ENCODE results near the gene DDN. TPM values are rescaled to one million over a fixed set of nuclear protein-coding genes. Genes with fewer than 3 reads are reported as not detected.

Gene DDN
- total and polyA plus RNA-seq, 9 of the 15 experiments (the other 6 are each of a cell fraction or from before 2014, with no cell fraction given): 0.03 to 3.6 (median 1.6) TPM

DNA sequence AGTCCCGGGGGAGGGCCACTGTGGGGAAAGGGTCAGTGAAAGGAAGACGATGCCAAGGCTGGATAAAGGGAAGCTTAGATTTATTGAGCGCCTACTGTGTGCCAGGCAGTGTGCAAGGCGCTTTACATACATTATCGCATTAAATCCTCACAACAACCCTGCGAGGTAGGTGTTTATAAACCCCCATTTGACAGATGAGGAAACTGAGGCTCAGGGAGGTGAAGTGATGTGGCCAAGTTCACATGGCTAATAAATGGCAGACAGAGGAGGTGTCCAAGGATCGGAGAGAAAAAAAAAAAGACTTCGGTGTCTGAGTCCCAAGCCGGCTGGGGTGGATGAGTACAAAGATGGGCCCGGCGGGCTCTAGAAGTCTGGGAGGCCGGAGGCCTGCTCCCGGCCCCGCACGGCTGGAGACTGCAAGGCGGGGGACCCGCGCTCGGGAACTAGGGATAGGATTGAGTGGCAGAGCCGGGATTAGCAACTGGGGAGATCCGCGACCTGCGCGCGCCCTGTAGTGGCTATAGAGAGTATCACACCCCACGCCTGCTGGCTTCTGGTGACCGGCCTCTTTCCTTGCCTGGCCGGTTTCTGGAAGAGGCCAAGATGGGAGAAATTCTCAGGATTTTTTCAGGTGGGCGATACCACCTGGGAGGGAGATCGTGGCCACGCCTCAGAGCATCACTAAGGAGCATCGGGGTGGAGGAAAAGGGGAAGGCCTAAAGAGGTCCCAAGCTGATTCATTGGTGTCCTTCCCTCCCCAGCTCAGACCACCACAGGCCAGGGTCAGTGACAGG lies 3.9 kb downstream of the DDN start:
- no TSS peak for BruUV-seq (replicated peaks)
- 12% methylated on average over 29 of the region's 32 CpGs for WGBS (ENCODE audit: insufficient coverage, low coverage, missing lambda C conversion rate)
- no peaks in the 10 kb centered on the region for H3K9me3 ChIP-seq (replicated peaks; ENCODE audit: control insufficient read depth, insufficient read depth, low read depth, low read length)
- ChIA-PET CTCF (ENCODE audit: low intra/inter-chr PET ratio) (interaction anchor here (0.5 to 2.3 kb wide), 7 partner anchors 17 to 239 kb away, joined by 3 to 11 read pairs (median 4); partner anchors contain the start of gene WNT1), POLR2A (interaction anchor here (1.5 to 1.7 kb wide), 2 partner anchors 19 to 24 kb away, joined by 6 read pairs; no protein-coding TSS in a partner anchor)
- in situ Hi-C loops (cut with MboI): no loop called here
- peak overlapping the region; percentile 27; the same call in 1 of the 2 replicates for H2AFZ ChIP-seq (ENCODE audit: low read depth, low read length)
- H3K4me1 ChIP-seq (replicated peaks in 1 of 2; ENCODE audit: control insufficient read depth in 2 of 2, insufficient read depth in 2 of 2, low read length in 2 of 2): peaks cover 12 to 49% of the 10 kb centered on the region in 2 experiments
- no peaks in the 10 kb centered on the region for H3K9me1 ChIP-seq (ENCODE audit: control insufficient read depth, insufficient read depth, low read length)
- H3K4me3 ChIP-seq: no peak overlapping the region
- DNase-seq (ENCODE audit: extremely low read depth in 1 of 4, low spot score in 3 of 4) (peak; percentile 84 to 90 (median 88)), ATAC-seq (peak; percentile 80), FAIRE-seq (peak; percentile 93)
- no peak overlapping the region for H3K4me2 ChIP-seq (ENCODE audit: insufficient read depth, low read length)
- 0 out of 5 replicates have a peak, but pooled peaks cover 0 to 5% of the 10 kb centered on the region in 2 experiments for H3K27me3 ChIP-seq (ENCODE audit: control insufficient read depth in 2 of 2, insufficient read depth in 2 of 2, low read length in 2 of 2)
- intact Hi-C loops (cut with micrococcal nuclease): loop anchor here (1.0 to 10.0 kb wide), 3 partner anchors 58 to 240 kb away; partner anchors contain the start of gene DDX23
- peak overlapping the region in 1 of 2 experiments; percentile 69; a peak in 1 of 4 replicates for H3K9ac ChIP-seq (ENCODE audit: insufficient read depth in 1 of 2, low read depth in 2 of 2, low read length in 2 of 2)
- no peaks in the 10 kb centered on the region for H4K20me1 ChIP-seq (replicated peaks; ENCODE audit: control insufficient read depth, insufficient read depth, low read length)
- peaks cover 16% of the 10 kb centered on the region; the same call in 2 of the 3 replicates for H3K79me2 ChIP-seq (ENCODE audit: control insufficient read depth, insufficient read depth, low read length)
- H3K27ac ChIP-seq (ENCODE audit: extremely low read depth, low read depth, low read length): no peak overlapping the region
- peaks cover 2% of the 10 kb centered on the region; the same call in 2 of the 3 replicates for H3K36me3 ChIP-seq (ENCODE audit: control insufficient read depth, insufficient read depth, low read length)
- TF ChIP-seq CXXC5 (CRISPR knock-in tag; IDR thresholded peaks at IDR 0.05): peak; percentile 20; the same call in 1 of the 2 replicates
- TF ChIP-seq CBFB (CRISPR knock-in tag; IDR thresholded peaks at IDR 0.05): no peak
- TF ChIP-seq, protein P1, sequence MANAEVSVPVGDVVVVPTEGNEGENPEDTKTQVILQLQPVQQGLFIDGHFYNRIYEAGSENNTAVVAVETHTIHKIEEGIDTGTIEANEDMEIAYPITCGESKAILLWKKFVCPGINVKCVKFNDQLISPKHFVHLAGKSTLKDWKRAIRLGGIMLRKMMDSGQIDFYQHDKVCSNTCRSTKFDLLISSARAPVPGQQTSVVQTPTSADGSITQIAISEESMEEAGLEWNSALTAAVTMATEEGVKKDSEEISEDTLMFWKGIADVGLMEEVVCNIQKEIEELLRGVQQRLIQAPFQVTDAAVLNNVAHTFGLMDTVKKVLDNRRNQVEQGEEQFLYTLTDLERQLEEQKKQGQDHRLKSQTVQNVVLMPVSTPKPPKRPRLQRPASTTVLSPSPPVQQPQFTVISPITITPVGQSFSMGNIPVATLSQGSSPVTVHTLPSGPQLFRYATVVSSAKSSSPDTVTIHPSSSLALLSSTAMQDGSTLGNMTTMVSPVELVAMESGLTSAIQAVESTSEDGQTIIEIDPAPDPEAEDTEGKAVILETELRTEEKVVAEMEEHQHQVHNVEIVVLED (CRISPR knock-in tag; IDR thresholded peaks at IDR 0.05): no peak
- TF ChIP-seq ZNF384 (IDR thresholded peaks at IDR 0.05; ENCODE audit: low read depth, low read length): 0 out of 2 replicates have a peak, but pooled peaks have one; percentile 55
- peak; percentile 60 to 78 for TF ChIP-seq RAD21 (CRISPR knock-in tag; conservative IDR thresholded peaks at IDR 0.05 in 1 of 2, IDR thresholded peaks at IDR 0.05 in 1 of 2)
- TF ChIP-seq, protein P2, sequence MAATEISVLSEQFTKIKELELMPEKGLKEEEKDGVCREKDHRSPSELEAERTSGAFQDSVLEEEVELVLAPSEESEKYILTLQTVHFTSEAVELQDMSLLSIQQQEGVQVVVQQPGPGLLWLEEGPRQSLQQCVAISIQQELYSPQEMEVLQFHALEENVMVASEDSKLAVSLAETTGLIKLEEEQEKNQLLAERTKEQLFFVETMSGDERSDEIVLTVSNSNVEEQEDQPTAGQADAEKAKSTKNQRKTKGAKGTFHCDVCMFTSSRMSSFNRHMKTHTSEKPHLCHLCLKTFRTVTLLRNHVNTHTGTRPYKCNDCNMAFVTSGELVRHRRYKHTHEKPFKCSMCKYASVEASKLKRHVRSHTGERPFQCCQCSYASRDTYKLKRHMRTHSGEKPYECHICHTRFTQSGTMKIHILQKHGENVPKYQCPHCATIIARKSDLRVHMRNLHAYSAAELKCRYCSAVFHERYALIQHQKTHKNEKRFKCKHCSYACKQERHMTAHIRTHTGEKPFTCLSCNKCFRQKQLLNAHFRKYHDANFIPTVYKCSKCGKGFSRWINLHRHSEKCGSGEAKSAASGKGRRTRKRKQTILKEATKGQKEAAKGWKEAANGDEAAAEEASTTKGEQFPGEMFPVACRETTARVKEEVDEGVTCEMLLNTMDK (IDR thresholded peaks at IDR 0.05; ENCODE audit: borderline replicate concordance, insufficient read depth, low read depth, low read length, poor library complexity, severe bottlenecking): no peak
- TF ChIP-seq RB1 (IDR thresholded peaks at IDR 0.05; ENCODE audit: low read depth): 0 out of 2 replicates have a peak, but pooled peaks have one; percentile 27
- TF ChIP-seq RBM25 (IDR thresholded peaks at IDR 0.05; ENCODE audit: low read depth, low read length, severe bottlenecking): peak; percentile 14
- no peak for TF ChIP-seq ZNF140 (CRISPR knock-in tag; IDR thresholded peaks at IDR 0.05)
- TF ChIP-seq SMC3 (conservative IDR thresholded peaks at IDR 0.05; ENCODE audit: insufficient read depth, low read depth, low read length): peak; percentile 57
- peak; percentile 23; the same call in 1 of the 2 replicates for TF ChIP-seq STAG1 (CRISPR knock-in tag; IDR thresholded peaks at IDR 0.05; ENCODE audit: borderline replicate concordance)
- 0 out of 2 replicates have a peak, but pooled peaks have one; percentile 16 for TF ChIP-seq CTBP1 (IDR thresholded peaks at IDR 0.05; ENCODE audit: borderline replicate concordance)
- TF ChIP-seq BCOR (IDR thresholded peaks at IDR 0.05): peak; percentile 40; the same call in 1 of the 2 replicates
- TF ChIP-seq PRMT5 (CRISPR knock-in tag; IDR thresholded peaks at IDR 0.05): no peak
- TF ChIP-seq ZKSCAN1 (IDR thresholded peaks at IDR 0.05; ENCODE audit: low read depth, low read length): peak; percentile 83
- no peak for TF ChIP-seq KLF10 (CRISPR knock-in tag; IDR thresholded peaks at IDR 0.05)
- TF ChIP-seq POLR3G (IDR thresholded peaks at IDR 0.05; ENCODE audit: extremely low read depth, insufficient read length, insufficient replicate concordance): no peak
- no peak for TF ChIP-seq COPS2 (conservative IDR thresholded peaks at IDR 0.05)
- no peak for TF ChIP-seq ZNF316 (IDR thresholded peaks at IDR 0.05)

Data from K562 (cell line).